Keratinocyte (primary cell): ENCODE measurements around the gene SLC41A3. TPM values are rescaled to one million over a fixed set of nuclear protein-coding genes. Genes with fewer than 3 reads are reported as not detected.

Experiments
- DNase-seq: peaks from one replicate; pipeline ENCODE4 v3.0.0-alpha.2; 2011; ENCODE audit warnings: low read depth, missing footprints, low spot score
- FAIRE-seq: peaks from 2 replicates; lab custom pipeline; 2011; peaks lifted over from hg19 to GRCh38; lab: Jason Lieb, UNC
- H2AFZ ChIP-seq: 2 replicates; pipeline ENCODE4 v1.6.0; 2012; ENCODE audit warnings: low read length, control low read depth, inconsistent platforms; ENCODE audit not compliant: control insufficient read depth
- H3K27ac ChIP-seq: 2 replicates; pipeline ENCODE4 v1.5.1; 2011; ENCODE audit warnings: low read length; ENCODE audit not compliant: control insufficient read depth, insufficient read depth
- H3K27me3 ChIP-seq: 3 replicates; pipeline ENCODE4 v1.6.0; 2011; ENCODE audit warnings: low read length; ENCODE audit not compliant: control insufficient read depth, insufficient read depth; ENCODE audit errors: extremely low read depth
- H3K36me3 ChIP-seq, 2 experiments: 2 replicates in 1 of 2; 3 replicates in 1 of 2; pipeline ENCODE4 v1.5.1; 2011; ENCODE audit warnings: low read length in 2 of 2, mild to moderate bottlenecking in 1 of 2; ENCODE audit not compliant: control insufficient read depth in 2 of 2, insufficient read depth in 2 of 2; ENCODE audit errors: extremely low read depth in 1 of 2
- H3K4me1 ChIP-seq: 3 replicates; pipeline ENCODE4 v1.5.1; 2011; ENCODE audit warnings: low read length; ENCODE audit not compliant: control insufficient read depth, insufficient read depth; ENCODE audit errors: extremely low read depth
- H3K4me2 ChIP-seq: 3 replicates; pipeline ENCODE4 v1.6.0; 2011; ENCODE audit warnings: low read depth, low read length; ENCODE audit not compliant: control insufficient read depth, insufficient read depth; ENCODE audit errors: extremely low read depth
- H3K4me3 ChIP-seq, 3 experiments: fragments of 200-600 bp in 1 of 3; sonication (generic) in 1 of 3; 2 replicates in 2 of 3; 3 replicates in 1 of 3; pipeline ENCODE4 v1.5.1; 2011 to 2016; ENCODE audit warnings: low read length in 3 of 3, mild to moderate bottlenecking in 3 of 3, control low read depth in 2 of 3, inconsistent platforms in 1 of 3, low read depth in 1 of 3, mixed read lengths in 1 of 3, mixed run types in 1 of 3, moderate library complexity in 1 of 3; ENCODE audit not compliant: control insufficient read depth in 2 of 3, insufficient read depth in 2 of 3; ENCODE audit errors: extremely low read depth in 1 of 3
- H3K79me2 ChIP-seq: 2 replicates; pipeline ENCODE4 v1.6.0; 2012; ENCODE audit warnings: low read length; ENCODE audit not compliant: control insufficient read depth, insufficient read depth
- H3K9ac ChIP-seq: 3 replicates; pipeline ENCODE4 v1.6.0; 2011; ENCODE audit warnings: low read length; ENCODE audit not compliant: control insufficient read depth, insufficient read depth; ENCODE audit errors: extremely low read depth
- H3K9me1 ChIP-seq: 3 replicates; pipeline ENCODE4 v1.6.0; 2011; ENCODE audit warnings: low read length; ENCODE audit not compliant: control insufficient read depth, insufficient read depth; ENCODE audit errors: extremely low read depth
- H3K9me3 ChIP-seq: 2 replicates; pipeline ENCODE4 v1.5.1; 2012; ENCODE audit warnings: low read depth, low read length; ENCODE audit not compliant: control insufficient read depth
- H4K20me1 ChIP-seq: 3 replicates; pipeline ENCODE4 v1.6.0; 2011; ENCODE audit warnings: low read length; ENCODE audit not compliant: control insufficient read depth, insufficient read depth; ENCODE audit errors: extremely low read depth
- CTCF ChIP-seq, 3 experiments: IDR thresholded peaks in 1 of 3; conservative IDR thresholded peaks in 1 of 3; optimal IDR thresholded peaks in 1 of 3; 2 replicates in 2 of 3; 3 replicates in 1 of 3; pipeline versions ENCODE3 to v1.5.1; 2011; ENCODE audit warnings: low read length in 3 of 3, mild to moderate bottlenecking in 3 of 3, moderate library complexity in 2 of 3, control low read depth in 1 of 3, inconsistent platforms in 1 of 3; ENCODE audit not compliant: insufficient read depth in 2 of 3; ENCODE audit errors: extremely low read depth in 1 of 3
- EZH2 ChIP-seq: IDR thresholded peaks from one replicate; pipeline ENCODE4 v1.6.1; 2012; ENCODE audit warnings: inconsistent platforms, mild to moderate bottlenecking, low read length, moderate library complexity
- dilution Hi-C: fragments of 300-500 bp; cut with MboI; formaldehyde crosslinking; loops from one replicate; pipeline ENCODE4 v1.7.0; 2020; ENCODE audit warnings: low sequenced_read_pairs; ENCODE audit not compliant: extremely low pct_ligation_motif_present
- polyA plus RNA-seq, 5 experiments: library from polyadenylated mRNA; depleted of rRNA in 3 of 5; stranded (reverse) in 3 of 5; stranded (forward) in 1 of 5; unstranded in 1 of 5; fragments of >200 nt; gene quantifications; 1 replicate in 1 of 5; 2 replicates in 3 of 5; 3 replicates in 1 of 5; pipeline versions ENCODE4 v1.2.1 to v1.2.3, GENCODE V29; 2011 to 2012; ENCODE audit warnings: missing spikeins in 2 of 5, low read depth in 1 of 5, low replicate concordance in 1 of 5

The SLC41A3 gene
- polyA plus RNA-seq, 1 donor (not counting 4 experiments of a cell fraction or from before 2014, with no cell fraction given), result 30.2 TPM

DNA sequence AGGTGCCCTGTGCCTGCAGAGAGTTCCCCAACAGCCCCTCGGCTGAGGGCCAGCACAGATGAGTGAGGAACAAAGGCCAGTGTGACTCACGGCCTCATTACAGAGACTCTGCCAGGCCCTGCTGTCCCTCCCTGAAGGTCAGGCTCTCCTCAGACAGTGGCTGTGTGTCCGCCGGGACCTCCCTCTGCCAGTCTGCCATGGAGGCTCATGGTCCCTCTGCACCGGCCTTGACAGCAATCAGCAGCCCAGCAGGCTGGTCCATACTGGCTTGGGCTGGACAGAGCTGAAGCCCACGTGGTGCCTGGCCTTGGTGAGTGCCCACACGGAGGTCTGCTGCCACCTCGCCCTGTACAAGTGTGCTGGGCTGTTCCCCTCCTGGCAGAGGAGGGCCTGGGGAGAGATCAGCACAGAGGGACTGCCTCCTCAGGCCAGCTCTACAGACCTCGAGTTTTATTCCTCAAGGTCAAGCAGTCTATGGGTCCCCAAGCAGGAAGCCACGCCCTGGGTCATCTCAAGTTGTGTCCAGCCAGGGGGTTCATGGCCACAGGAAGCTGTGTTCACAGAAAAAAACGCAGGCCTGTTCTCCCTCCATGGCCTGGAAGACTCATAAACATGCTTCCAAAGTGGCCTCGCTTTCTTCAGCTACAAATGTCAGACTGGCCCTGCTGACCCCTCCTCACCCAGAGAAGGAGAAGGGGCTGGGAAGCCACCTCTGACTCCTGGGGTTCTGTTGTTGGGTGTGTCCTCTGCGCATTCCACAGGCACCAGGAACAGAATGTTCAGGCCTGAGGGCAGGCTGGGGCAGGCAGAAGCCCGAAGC, 27.0 kb downstream of the SLC41A3 start:
- Histone ChIP-seq H3K9me1 (no peaks in the 10 kb centered on the region), H3K79me2 (no peaks in the 10 kb centered on the region), H3K27ac (peak overlapping the region; percentile 74), H3K9me3 (no peaks in the 10 kb centered on the region), H3K9ac (peak overlapping the region; percentile 48), H3K36me3 (no peaks in the 10 kb centered on the region), H3K4me1 (peaks cover 26% of the 10 kb centered on the region), H4K20me1 (no peaks in the 10 kb centered on the region), H2AFZ (peak overlapping the region; percentile 58), H3K4me2 (peak overlapping the region; percentile 62), H3K4me3 (peak overlapping the region in 1 of 3 experiments; percentile 28), H3K27me3 (no peaks in the 10 kb centered on the region)
- TF ChIP-seq EZH2, result no peak
- TF ChIP-seq CTCF (optimal IDR thresholded peaks at IDR 0.05 in 1 of 3, IDR thresholded peaks at IDR 0.05 in 1 of 3, conservative IDR thresholded peaks at IDR 0.05 in 1 of 3; ENCODE audit: extremely low read depth in 1 of 3, insufficient read depth in 2 of 3, low read length in 3 of 3), result no peak
- FAIRE-seq (peak; percentile 23), DNase-seq (no peak)
- dilution Hi-C loops, result no loop called here

DNA sequence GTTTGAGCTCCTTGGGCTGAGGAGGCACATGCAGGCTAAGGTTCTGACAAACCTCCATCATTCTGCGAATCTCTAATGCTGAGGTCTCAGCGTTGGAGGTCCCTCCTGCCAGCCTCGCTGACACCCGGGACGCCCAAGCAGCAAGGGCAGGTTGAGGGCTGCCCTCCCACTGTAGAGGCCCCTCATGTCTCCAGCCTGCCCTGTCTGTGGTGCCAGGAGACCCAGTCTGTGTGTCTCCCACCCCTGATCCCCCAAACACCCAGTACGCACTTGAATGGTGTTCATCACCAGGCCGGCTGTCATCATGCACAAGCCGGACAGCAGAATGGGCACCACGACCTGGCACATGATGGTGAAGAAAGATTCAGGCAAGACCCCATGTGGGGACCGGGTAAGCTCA, 27.8 kb downstream of the SLC41A3 start:
- H3K4me3 ChIP-seq, result no peak overlapping the region
- TF ChIP-seq EZH2 (no peak), CTCF (optimal IDR thresholded peaks at IDR 0.05 in 1 of 3, IDR thresholded peaks at IDR 0.05 in 1 of 3, conservative IDR thresholded peaks at IDR 0.05 in 1 of 3; ENCODE audit: extremely low read depth in 1 of 3, insufficient read depth in 2 of 3, low read length in 3 of 3) (no peak)
- H3K27ac ChIP-seq, result no peak overlapping the region
- H3K9me1 ChIP-seq, result no peaks in the 10 kb centered on the region
- H3K9me3 ChIP-seq, result no peaks in the 10 kb centered on the region
- H3K4me2 ChIP-seq, result no peak overlapping the region
- dilution Hi-C loops, result no loop called here
- H3K27me3 ChIP-seq, result no peaks in the 10 kb centered on the region
- no peak for FAIRE-seq
- H4K20me1 ChIP-seq, result no peaks in the 10 kb centered on the region
- H3K4me1 ChIP-seq, result peaks cover 26% of the 10 kb centered on the region
- no peaks in the 10 kb centered on the region for H3K36me3 ChIP-seq
- no peak for DNase-seq
- H3K79me2 ChIP-seq, result no peaks in the 10 kb centered on the region
- no peak overlapping the region for H3K9ac ChIP-seq
- H2AFZ ChIP-seq, result no peak overlapping the region
